Heart left ventricle (tissue), 16 donors: ENCODE measurements around the gene FMNL1. TPM values are rescaled to one million over a fixed set of nuclear protein-coding genes. Genes with fewer than 3 reads are reported as not detected.

Source experiments
- ATAC-seq, 4 donors: fragments of 200-7000 bp; cut with Tn5 transposase; one replicate each; pipeline ENCODE4 v1.9.1; 2020 to 2022; ENCODE audit warnings: moderate library complexity in 4 of 4, mild to moderate bottlenecking in 3 of 4, moderate number of reproducible peaks in 1 of 4
- DNase-seq, 5 donors: peaks; one replicate each; pipeline ENCODE4 v3.0.0-alpha.2; 2020
- H3K27ac ChIP-seq, 12 donors: fragments of 200-600 bp; sonication (generic) in 4 of 12; one replicate each; pipeline versions ENCODE4 v1.5.0 to v1.8.0; 2016 to 2022; ENCODE audit warnings: mild to moderate bottlenecking in 2 of 12
- H3K27me3 ChIP-seq, 9 donors: fragments of 200-600 bp; sonication (generic) in 2 of 9; one replicate each; pipeline versions ENCODE4 v1.5.1 to v1.8.0; 2016 to 2022; ENCODE audit warnings: mild to moderate bottlenecking in 3 of 9
- H3K36me3 ChIP-seq, 9 donors: fragments of 200-600 bp; sonication (generic) in 2 of 9; one replicate each; pipeline versions ENCODE4 v1.5.0 to v1.8.0; 2018 to 2022; ENCODE audit warnings: mild to moderate bottlenecking in 2 of 9
- H3K4me1 ChIP-seq, 12 donors: fragments of 200-600 bp; sonication (generic) in 4 of 12; one replicate each; pipeline versions ENCODE4 v1.5.0 to v1.8.0; 2016 to 2022; ENCODE audit warnings: mild to moderate bottlenecking in 3 of 12
- H3K4me3 ChIP-seq, 12 donors: fragments of 200-600 bp; sonication (generic) in 4 of 12; one replicate each; pipeline versions ENCODE4 v1.5.0 to v1.8.0; 2017 to 2022; ENCODE audit warnings: mild to moderate bottlenecking in 9 of 12, moderate library complexity in 4 of 12
- H3K9me3 ChIP-seq, 12 donors: fragments of 200-600 bp; sonication (generic) in 4 of 12; one replicate each; pipeline versions ENCODE4 v1.5.0 to v1.8.0; 2016 to 2022; ENCODE audit warnings: mild to moderate bottlenecking in 1 of 12
- CTCF ChIP-seq, 12 donors: fragments of 200-600 bp; sonication (generic) in 4 of 12; IDR thresholded peaks; one replicate each; pipeline versions ENCODE4 v1.5.0 to v1.8.0; 2018 to 2022; ENCODE audit warnings: antibody characterized with exemption in 12 of 12, mild to moderate bottlenecking in 5 of 12
- POLR2A ChIP-seq, 2 donors: fragments of 450-650 bp; IDR thresholded peaks; one replicate each; pipeline ENCODE4 v1.6.1; 2017; ENCODE audit warnings: antibody characterized with exemption in 2 of 2, mild to moderate bottlenecking in 2 of 2, moderate library complexity in 2 of 2
- WGBS, 4 donors: extraction: QIAGEN DNeasy Blood & Tissue Kit in 2 of 4; methylation state at CpG; one replicate each; pipeline versions ENCODE4 v1.1.5 to v1.1.7; 2013 to 2018; 5-methylcytosine and 5-hydroxymethylcytosine counted together
- intact Hi-C, 10 donors: fragments of 100-400 bp; cut with DNase I; formaldehyde crosslinking; loops; one replicate each; pipeline versions ENCODE4 v1.11.1 to v1.14.2; 2022
- polyA plus RNA-seq, 2 donors: library from polyadenylated mRNA; stranded (reverse); fragments of 200-250 nt; gene quantifications; one replicate each; pipeline ENCODE4 v1.2.3, GENCODE V29; 2013
- total RNA-seq, 9 donors: library from RNA; depleted of rRNA in 2 of 9; stranded (reverse); fragments of >200 nt in 2 of 9; fragmentation: NEBNext Ultra II Directional in 3 of 9; extraction: Animal tissue kit (Norgen Biotek cat#: 25700) in 3 of 9; gene quantifications; one replicate each; pipeline versions ENCODE4 v1.1.0 to v1.2.4, GENCODE V29; 2016 to 2023
- donor health status: ischemic (EF 13 %, LVEDD 7.1; RV severe dilation, severe dysfunction).
- donor health status: healthy with polysubstance abuse.
- donor health status: DM: no; HTN: yes; CAD: no.
- donor health status: DM: no; HTN: no; CAD: no.
- donor health status: ischemic (EF 25% LVEDD 6.9; RV normal size, moderate dysfunction).
- donor health status: ischemic (EF 25% LVEDD 5.7; RV mildly dilated, moderate dysfunction).
- donor health status: healthy.
- donor health status: DM: yes; HTN: yes; CAD: no.
- donor health status: ischemic (EF 35%, LVEDD 5.7; RV mildly dilated, moderate dysfunction).
- donor health status: nonischemic (EF 11% LVEDD 7.7; RV severe dilation, severe dysfunction).
- donor health status: DM: yes; HTN: yes; CAD: no.
- donor health status: PGD.
- donor health status: ischemic (EF 29% LVEDD 5.4; RV normal size, mild dysfunction).
- donor health status: nonischemic (EF 23%, LVEDD 6.1; RV moderate dilation, normal function).

Gene FMNL1
- total and polyA plus RNA-seq, 11 donors = 5.4 to 52.8 (median 8.7) TPM

- intact Hi-C loops = no loop called here
- no peak for TF ChIP-seq CTCF (IDR thresholded peaks at IDR 0.05)
- no peak for TF ChIP-seq POLR2A (IDR thresholded peaks at IDR 0.05)
- H3K36me3 ChIP-seq = no peaks in the 10 kb centered on the region
- H3K27ac ChIP-seq = no peak overlapping the region
- no peaks in the 10 kb centered on the region for H3K4me1 ChIP-seq
- DNase-seq (no peak), ATAC-seq (no peak)
- no peaks in the 10 kb centered on the region for H3K27me3 ChIP-seq
- H3K4me3 ChIP-seq = no peak overlapping the region
- WGBS, 4 donors = 72 to 87% (median 76%) methylated on average over 2 of the region's 2 CpGs
- H3K9me3 ChIP-seq = no peaks in the 10 kb centered on the region
These were observed 32.7 kb upstream of the FMNL1 start for GRCh38 chr17:45189009-45189408.

GRCh38 chr17:45190503-45191255 is 31.0 kb upstream of the FMNL1 start:
- no peaks in the 10 kb centered on the region for H3K36me3 ChIP-seq
- no peaks in the 10 kb centered on the region for H3K4me1 ChIP-seq
- 75 to 82% (median 79%) methylated on average over 11 of the region's 11 CpGs for WGBS, 4 donors
- TF ChIP-seq POLR2A (IDR thresholded peaks at IDR 0.05) = no peak
- no peak for TF ChIP-seq CTCF (IDR thresholded peaks at IDR 0.05)
- no peaks in the 10 kb centered on the region for H3K27me3 ChIP-seq
- no peak overlapping the region for H3K27ac ChIP-seq
- ATAC-seq = no peak
- intact Hi-C loops = loop anchor here in 4 of 10 donors (10.0 kb wide), 1 partner anchor 276 kb away; the partner anchor contains the start of gene GFAP (in 4 of the 4)
- no peak overlapping the region for H3K4me3 ChIP-seq
- DNase-seq = no peak
- H3K9me3 ChIP-seq = no peaks in the 10 kb centered on the region

GRCh38 chr17:45195424-45195823 is 26.3 kb upstream of the FMNL1 start:
- Histone ChIP-seq H3K36me3 (no peaks in the 10 kb centered on the region), H3K4me1 (peaks cover 0 to 12% (median 6%) of the 10 kb centered on the region in 12 donors), H3K27me3 (no peaks in the 10 kb centered on the region), H3K27ac (no peak overlapping the region), H3K4me3 (no peak overlapping the region), H3K9me3 (no peaks in the 10 kb centered on the region)
- intact Hi-C loops = loop anchor here in 5 of 10 donors (5.0 to 10.0 kb wide), 4 partner anchors 33 to 281 kb away; partner anchors contain the start of genes GFAP (in 4 of the 5), HEXIM1 (in 1 of the 5) and HEXIM2 (in 1 of the 5)
- no peak for TF ChIP-seq CTCF (IDR thresholded peaks at IDR 0.05)
- no peak for TF ChIP-seq POLR2A (IDR thresholded peaks at IDR 0.05)
- no peak for ATAC-seq
- no peak for DNase-seq

GRCh38 chr17:45197108-45197507 is 24.6 kb upstream of the FMNL1 start:
- no peak for DNase-seq
- Histone ChIP-seq H3K27ac (peak overlapping the region in 2 of 12 donors; percentile 58 to 74), H3K9me3 (no peaks in the 10 kb centered on the region), H3K36me3 (no peaks in the 10 kb centered on the region), H3K27me3 (no peaks in the 10 kb centered on the region), H3K4me1 (peaks cover 0 to 18% (median 6%) of the 10 kb centered on the region in 12 donors), H3K4me3 (no peak overlapping the region)
- ATAC-seq = no peak
- no peak for TF ChIP-seq CTCF (IDR thresholded peaks at IDR 0.05)
- no peak for TF ChIP-seq POLR2A (IDR thresholded peaks at IDR 0.05)
- intact Hi-C loops = loop anchor here in 8 of 10 donors (1.0 to 10.0 kb wide), 7 partner anchors 35 to 282 kb away; partner anchors contain the start of genes ACBD4 (in 7 of the 8), GFAP (in 4 of the 8), HEXIM2 (in 2 of the 8) and HEXIM1 (in 1 of the 8)
- 78 to 80% (median 79%) methylated on average over 6 of the region's 6 CpGs for WGBS, 4 donors
